Spleen (tissue), 11 donors: ENCODE results near the gene HIRIP3. TPM values are rescaled to one million over a fixed set of nuclear protein-coding genes. Genes with fewer than 3 reads are reported as not detected.

ENCODE experiments used
- DNase-seq: peaks from one replicate; pipeline ENCODE4 v3.0.0-alpha.2; 2020
- H3K27ac ChIP-seq, 8 donors: fragments of 200-600 bp; sonication (generic) in 7 of 8; 1 replicate in 4 of 8; 2 replicates in 4 of 8; pipeline versions ENCODE4 v1.5.0 to v1.8.0; 2016 to 2021; ENCODE audit warnings: inconsistent platforms in 4 of 8, mild to moderate bottlenecking in 4 of 8, moderate library complexity in 1 of 8
- H3K27me3 ChIP-seq, 7 donors: fragments of 200-600 bp; sonication (generic) in 6 of 7; replicated peaks in 1 of 7; 1 replicate in 4 of 7; 2 replicates in 3 of 7; pipeline versions ENCODE4 v1.5.0 to v1.8.0; 2016 to 2021; ENCODE audit warnings: inconsistent platforms in 3 of 7, mild to moderate bottlenecking in 1 of 7
- H3K36me3 ChIP-seq, 6 donors: fragments of 200-600 bp; sonication (generic) in 5 of 6; 1 replicate in 4 of 6; 2 replicates in 2 of 6; pipeline versions ENCODE4 v1.5.0 to v1.8.0; 2016 to 2021; ENCODE audit warnings: inconsistent platforms in 2 of 6
- H3K4me1 ChIP-seq, 6 donors: fragments of 200-600 bp; sonication (generic) in 5 of 6; 1 replicate in 3 of 6; 2 replicates in 3 of 6; pipeline versions ENCODE4 v1.5.0 to v1.8.0; 2016 to 2021; ENCODE audit warnings: inconsistent platforms in 3 of 6
- H3K4me3 ChIP-seq, 8 donors: fragments of 200-600 bp; sonication (generic) in 7 of 8; 1 replicate in 4 of 8; 2 replicates in 4 of 8; pipeline versions ENCODE4 v1.5.0 to v1.8.0; 2016 to 2021; ENCODE audit warnings: inconsistent platforms in 4 of 8, mild to moderate bottlenecking in 4 of 8, moderate library complexity in 2 of 8
- H3K9me3 ChIP-seq, 8 donors: fragments of 200-600 bp; sonication (generic) in 7 of 8; 1 replicate in 4 of 8; 2 replicates in 4 of 8; pipeline versions ENCODE4 v1.5.0 to v1.8.0; 2016 to 2021; ENCODE audit warnings: inconsistent platforms in 4 of 8
- POLR2A ChIP-seq, 3 donors: fragments of 450-650 bp; IDR thresholded peaks; one replicate each; pipeline ENCODE4 v1.5.1; 2017; ENCODE audit warnings: antibody characterized with exemption in 3 of 3, mild to moderate bottlenecking in 1 of 3
- POLR2AphosphoS5 ChIP-seq, 3 donors: sonication (generic); formaldehyde crosslinking; IDR thresholded peaks; one replicate each; pipeline ENCODE4 v1.5.1; 2017; ENCODE audit warnings: antibody characterized with exemption in 3 of 3
- WGBS, 5 donors: extraction: QIAGEN DNeasy Blood & Tissue Kit in 3 of 5; methylation state at CpG; one replicate each; pipeline versions ENCODE4 v1.1.5 to v1.1.7; 2013 to 2018; 5-methylcytosine and 5-hydroxymethylcytosine counted together
- intact Hi-C: fragments of 100-400 bp; cut with DNase I; formaldehyde crosslinking; loops from one replicate; pipeline ENCODE4 v1.15.0; 2023; ENCODE audit warnings: low total_unique reads
- polyA plus RNA-seq, 3 donors: library from polyadenylated mRNA; stranded (reverse); fragments of 200-250 nt; gene quantifications; one replicate each; pipeline ENCODE4 v1.2.1, GENCODE V29; 2013
- total RNA-seq, 7 donors: library from RNA; depleted of rRNA in 3 of 7; stranded (reverse); fragments of >200 nt in 3 of 7; fragmentation: NEBNext Ultra II Directional in 4 of 7; extraction: Animal tissue kit (Norgen Biotek cat#: 25700) in 4 of 7; gene quantifications; one replicate each; pipeline versions ENCODE4 v1.1.0 to v1.2.1, GENCODE V29; 2016 to 2021
- TF ChIP-seq, protein P1 (sequence below), 11 experiments: fragments of 200-600 bp in 7 of 11; fragments of 450-650 bp in 4 of 11; sonication (generic) in 4 of 11; IDR thresholded peaks in 8 of 11; conservative IDR thresholded peaks in 3 of 11; 1 replicate in 7 of 11; 2 replicates in 4 of 11; pipeline versions ENCODE4 v1.4.0 to v1.8.0; 2016 to 2021; ENCODE audit warnings: antibody characterized with exemption in 11 of 11, inconsistent platforms in 4 of 11, mild to moderate bottlenecking in 1 of 11
- donor health status: healthy with polysubstance abuse.
- donor health status: DM: no; HTN: no; CAD: no; lungs with moderate emphysema.
- donor health status: DM: no; HTN: no; CAD: no.
- donor health status: Bipolar disorder and iron deficiency.
- donor health status: healthy.
- donor health status: DM: no; HTN: no; CAD: no.
- donor health status: DM: yes; HTN: yes; CAD: no.

Gene HIRIP3
- total and polyA plus RNA-seq, 10 donors: 10.0 to 17.7 (median 14.0) TPM

DNA sequence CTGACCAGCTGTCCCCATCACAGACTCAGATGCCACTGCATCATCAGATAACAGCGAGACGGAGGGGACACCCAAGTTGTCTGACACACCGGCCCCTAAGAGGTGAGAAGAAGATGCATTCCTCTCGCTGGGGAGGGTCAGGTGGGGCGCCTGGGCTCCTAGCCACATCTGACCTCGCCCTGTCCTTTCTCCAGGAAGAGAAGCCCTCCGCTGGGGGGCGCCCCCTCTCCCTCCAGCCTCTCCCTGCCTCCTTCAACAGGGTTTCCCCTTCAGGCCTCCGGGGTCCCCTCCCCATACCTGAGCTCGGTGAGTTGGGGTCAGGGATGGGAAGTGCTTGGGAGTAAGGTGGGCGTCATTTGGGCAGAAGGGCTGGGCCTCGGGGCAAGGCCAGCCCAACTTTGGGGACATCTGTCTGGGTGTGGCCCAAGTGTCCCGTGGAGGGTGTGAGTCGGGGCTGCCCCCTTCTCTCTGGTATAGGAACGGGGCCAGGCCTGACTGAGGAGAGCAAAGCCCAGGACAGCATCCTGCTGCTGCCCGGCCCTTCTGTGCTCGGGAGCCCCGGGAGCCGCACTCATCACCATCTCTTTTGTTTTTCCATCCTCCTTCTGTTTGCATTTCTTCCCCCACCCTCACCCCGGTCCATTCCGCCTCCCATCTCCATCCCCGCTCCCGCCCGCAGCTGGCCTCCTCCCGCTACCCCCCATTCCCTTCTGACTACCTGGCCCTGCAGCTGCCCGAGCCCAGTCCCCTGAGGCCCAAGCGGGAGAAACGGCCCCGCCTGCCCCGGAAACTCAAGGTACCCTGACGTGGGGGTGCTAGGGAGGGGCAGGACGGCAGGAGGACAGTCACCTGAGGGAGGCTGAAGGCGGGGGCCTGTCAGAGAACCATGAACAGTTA lies 5.6 kb upstream of the HIRIP3 start:
- H3K9me3 ChIP-seq: no peaks in the 10 kb centered on the region
- peaks cover 8 to 40% (median 28%) of the 10 kb centered on the region in 6 donors for H3K4me1 ChIP-seq
- no peak overlapping the region for H3K4me3 ChIP-seq
- peaks cover 0 to 87% (median 20%) of the 10 kb centered on the region in 6 donors for H3K36me3 ChIP-seq
- intact Hi-C loops: loop anchor here (5.0 kb wide), 1 partner anchor 39 kb away; the partner anchor contains the start of gene TMEM219
- 89 to 93% (median 89%) methylated on average over 29 to 33 of the region's 33 CpGs for WGBS, 5 donors
- no peaks in the 10 kb centered on the region for H3K27me3 ChIP-seq
- no peak overlapping the region for H3K27ac ChIP-seq
- TF ChIP-seq POLR2AphosphoS5 (IDR thresholded peaks at IDR 0.05) (peak in 1 of 3 donors; percentile 16), POLR2A (IDR thresholded peaks at IDR 0.05) (no peak)
- DNase-seq: peak; percentile 71

GRCh38 chr16:29999605-30000004 lies 4.2 kb upstream of the HIRIP3 start:
- Histone ChIP-seq H3K36me3 (peaks cover 0 to 74% (median 20%) of the 10 kb centered on the region in 6 donors), H3K27ac (no peak overlapping the region), H3K4me1 (peaks cover 12 to 33% (median 25%) of the 10 kb centered on the region in 6 donors), H3K9me3 (no peaks in the 10 kb centered on the region), H3K27me3 (no peaks in the 10 kb centered on the region), H3K4me3 (no peak overlapping the region)
- 87 to 95% (median 91%) methylated on average over 6 of the region's 6 CpGs for WGBS, 5 donors
- no peak for TF ChIP-seq POLR2AphosphoS5 (IDR thresholded peaks at IDR 0.05)
- TF ChIP-seq, protein P1, sequence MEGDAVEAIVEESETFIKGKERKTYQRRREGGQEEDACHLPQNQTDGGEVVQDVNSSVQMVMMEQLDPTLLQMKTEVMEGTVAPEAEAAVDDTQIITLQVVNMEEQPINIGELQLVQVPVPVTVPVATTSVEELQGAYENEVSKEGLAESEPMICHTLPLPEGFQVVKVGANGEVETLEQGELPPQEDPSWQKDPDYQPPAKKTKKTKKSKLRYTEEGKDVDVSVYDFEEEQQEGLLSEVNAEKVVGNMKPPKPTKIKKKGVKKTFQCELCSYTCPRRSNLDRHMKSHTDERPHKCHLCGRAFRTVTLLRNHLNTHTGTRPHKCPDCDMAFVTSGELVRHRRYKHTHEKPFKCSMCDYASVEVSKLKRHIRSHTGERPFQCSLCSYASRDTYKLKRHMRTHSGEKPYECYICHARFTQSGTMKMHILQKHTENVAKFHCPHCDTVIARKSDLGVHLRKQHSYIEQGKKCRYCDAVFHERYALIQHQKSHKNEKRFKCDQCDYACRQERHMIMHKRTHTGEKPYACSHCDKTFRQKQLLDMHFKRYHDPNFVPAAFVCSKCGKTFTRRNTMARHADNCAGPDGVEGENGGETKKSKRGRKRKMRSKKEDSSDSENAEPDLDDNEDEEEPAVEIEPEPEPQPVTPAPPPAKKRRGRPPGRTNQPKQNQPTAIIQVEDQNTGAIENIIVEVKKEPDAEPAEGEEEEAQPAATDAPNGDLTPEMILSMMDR (IDR thresholded peaks at IDR 0.05 in 8 of 11, conservative IDR thresholded peaks at IDR 0.05 in 3 of 11): no peak
- no peak for TF ChIP-seq POLR2A (IDR thresholded peaks at IDR 0.05)
- intact Hi-C loops: loop anchor here (5.0 kb wide), 1 partner anchor 37 kb away; the partner anchor contains the start of gene TMEM219
- DNase-seq: peak; percentile 39

- H3K27ac ChIP-seq: peak overlapping the region in 7 of 8 donors; percentile 78 to 97 (median 95)
- intact Hi-C loops: no loop called here
- TF ChIP-seq, protein P1 (IDR thresholded peaks at IDR 0.05 in 8 of 11, conservative IDR thresholded peaks at IDR 0.05 in 3 of 11): no peak
- TF ChIP-seq POLR2A (IDR thresholded peaks at IDR 0.05): no peak
- no peak for TF ChIP-seq POLR2AphosphoS5 (IDR thresholded peaks at IDR 0.05)
- peaks cover 18 to 46% (median 33%) of the 10 kb centered on the region in 6 donors for H3K4me1 ChIP-seq
- WGBS, 5 donors: 13 to 23% (median 20%) methylated on average over 8 to 9 of the region's 9 CpGs
- H3K27me3 ChIP-seq: no peaks in the 10 kb centered on the region
- peak; percentile 70 for DNase-seq
- H3K4me3 ChIP-seq: peak overlapping the region; percentile 57 to 99 (median 84)
- H3K9me3 ChIP-seq: no peaks in the 10 kb centered on the region
- H3K36me3 ChIP-seq: peaks cover 0 to 68% (median 30%) of the 10 kb centered on the region in 6 donors
Measured at GRCh38 chr16:29996766-29997250, 1.4 kb upstream of the HIRIP3 start.

DNA sequence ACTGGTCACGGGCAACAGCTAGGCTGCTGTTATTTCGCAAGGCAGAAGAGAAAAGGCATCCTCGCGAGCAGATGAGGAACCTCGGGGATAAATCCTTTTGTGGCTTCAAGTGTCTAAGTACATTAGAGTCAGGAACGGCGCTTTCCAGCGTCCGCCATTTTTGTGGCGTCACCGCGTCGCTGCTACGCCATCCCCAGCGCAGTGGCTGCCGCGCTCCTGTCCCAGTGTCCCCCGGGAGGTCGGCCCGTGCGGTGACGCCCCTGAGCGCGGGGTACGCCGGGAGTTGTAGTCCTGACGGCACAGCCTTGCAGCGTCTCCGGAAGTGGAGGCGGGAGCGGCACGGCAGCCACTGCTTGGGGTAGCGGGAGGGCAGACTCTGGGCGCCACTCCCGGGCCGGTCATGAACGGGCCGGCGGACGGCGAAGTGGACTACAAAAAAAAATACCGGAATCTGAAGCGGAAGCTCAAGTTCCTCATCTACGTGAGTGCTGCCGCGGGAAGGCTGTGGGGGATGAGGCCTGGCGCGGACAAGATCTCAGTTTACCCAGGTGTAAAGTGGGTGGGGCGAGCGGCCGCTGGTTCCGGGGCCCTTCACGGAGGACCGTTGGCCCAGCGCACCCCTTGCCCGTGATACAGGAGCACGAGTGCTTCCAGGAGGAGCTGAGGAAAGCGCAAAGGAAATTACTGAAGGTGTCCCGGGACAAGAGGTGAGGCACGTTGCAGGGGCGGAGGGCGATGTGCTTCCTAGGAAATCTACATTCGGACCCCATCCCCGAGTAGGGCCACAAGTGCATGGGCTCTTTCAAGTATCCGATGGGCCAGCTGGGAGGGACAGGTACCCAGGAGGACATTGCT lies 721 bp upstream of the HIRIP3 start, which contains the start of gene INO80E:
TSS of gene INO80E (plus strand) at position 331 of the 855 bp plus-strand sequence. CDS start at position 401, 70 bp downstream.
- Histone ChIP-seq H3K4me1 (peaks cover 18 to 46% (median 33%) of the 10 kb centered on the region in 6 donors), H3K9me3 (no peaks in the 10 kb centered on the region), H3K27me3 (no peaks in the 10 kb centered on the region), H3K4me3 (peak within 1 kb of the TSS; percentile 57 to 99 (median 84)), H3K36me3 (peaks cover 0 to 68% (median 33%) of the 10 kb centered on the region in 6 donors), H3K27ac (peak within 1 kb of the TSS; percentile 78 to 97 (median 94))
- TF ChIP-seq POLR2A (IDR thresholded peaks at IDR 0.05) (peak in 1 of 3 donors; percentile 55), POLR2AphosphoS5 (IDR thresholded peaks at IDR 0.05) (peak; percentile 87 to 96 (median 88))
- TF ChIP-seq, protein P1 (IDR thresholded peaks at IDR 0.05 in 8 of 11, conservative IDR thresholded peaks at IDR 0.05 in 3 of 11): peak in 5 of 11 experiments; percentile 5 to 54 (median 49)
- intact Hi-C loops: loop anchor here (2.0 kb wide), 1 partner anchor 21 kb away; no protein-coding TSS in a partner anchor
- DNase-seq: peak; percentile 100
- 0 to 1% (median 0%) methylated on average over 38 to 65 of the region's 65 CpGs for WGBS, 5 donors
